Panc1 (cell line): ENCODE results near the gene ZFP1. TPM values are rescaled to one million over a fixed set of nuclear protein-coding genes. Genes with fewer than 3 reads are reported as not detected.

Experiments
- ATAC-seq: fragments of 200-7000 bp; cut with Tn5 transposase; 2 replicates; pipeline ENCODE4 v1.9.1; 2020; ENCODE audit warnings: mild to moderate bottlenecking, moderate library complexity
- BruUV-seq: library from RNA; stranded (reverse); fragments of 400-500 nt; replicated peaks from 2 replicates; lab custom pipeline; 2021; lab: Mats Ljungman, UMichigan
- CTCF ChIA-PET: fragments of 300-600 bp; sonication (Branson Sonifier 250); formaldehyde crosslinking; loops from one replicate; lab custom pipeline; 2022; ENCODE audit warnings: antibody characterized with exemption; lab: Charles Lee
- POLR2A ChIA-PET: fragments of 300-600 bp; sonication (Branson Sonifier 250); formaldehyde crosslinking; loops from one replicate; lab custom pipeline; 2022; ENCODE audit warnings: antibody characterized with exemption; lab: Charles Lee
- DNase-seq: peaks from one replicate; pipeline ENCODE4 v3.0.0-alpha.2; 2010; ENCODE audit warnings: low read depth, low spot score
- H3K27ac ChIP-seq: 2 replicates; pipeline ENCODE4 v1.5.1; 2011; ENCODE audit warnings: mild to moderate bottlenecking, low read length, inconsistent platforms
- H3K27me3 ChIP-seq: fragments of 200-500 bp; sonication (Bioruptor generic); 2 replicates; pipeline ENCODE4 v1.6.0; 2014; ENCODE audit warnings: low read length, inconsistent platforms; ENCODE audit not compliant: control insufficient read depth, insufficient read depth
- H3K36me3 ChIP-seq: fragments of 200-500 bp; sonication (Bioruptor generic); 2 replicates; pipeline ENCODE4 v1.5.1; 2014; ENCODE audit warnings: inconsistent platforms, mild to moderate bottlenecking, low read length, moderate library complexity; ENCODE audit not compliant: control insufficient read depth, insufficient read depth
- H3K4me1 ChIP-seq: 2 replicates; pipeline ENCODE4 v1.5.1; 2011; ENCODE audit warnings: inconsistent platforms, mild to moderate bottlenecking, low read length, moderate library complexity; ENCODE audit not compliant: control insufficient read depth, insufficient read depth
- H3K4me3 ChIP-seq, 2 experiments: 2 replicates each; pipeline ENCODE4 v1.5.1; 2011 to 2012; ENCODE audit warnings: low read depth in 2 of 2, low read length in 2 of 2, mild to moderate bottlenecking in 2 of 2, inconsistent platforms in 1 of 2, moderate library complexity in 1 of 2
- H3K9me3 ChIP-seq: fragments of 200-500 bp; sonication (Bioruptor generic); 2 replicates; pipeline ENCODE4 v1.5.1; 2014; ENCODE audit warnings: low read depth, mild to moderate bottlenecking, inconsistent platforms, low read length, moderate library complexity; ENCODE audit not compliant: control insufficient read depth, insufficient read depth
- POLR2AphosphoS5 ChIP-seq: IDR thresholded peaks from 2 replicates; pipeline ENCODE4 v1.6.1; 2012; ENCODE audit warnings: mild to moderate bottlenecking, low read depth, low read length, moderate library complexity
- SIN3A ChIP-seq: IDR thresholded peaks from 2 replicates; pipeline ENCODE4 v1.6.1; 2012; ENCODE audit warnings: low read depth, mild to moderate bottlenecking, low read length, moderate library complexity, borderline replicate concordance; ENCODE audit not compliant: insufficient read depth
- TCF7L2 ChIP-seq: IDR thresholded peaks from 2 replicates; pipeline ENCODE4 v1.6.1; 2011; ENCODE audit warnings: mild to moderate bottlenecking, low read depth, low read length, inconsistent platforms
- in situ Hi-C: cut with HindIII; loops from 2 replicates; pipeline ENCODE4 v1.10.0; 2016; ENCODE audit warnings: low sequenced_read_pairs, low pct_unique_long_range_greater_than_20kb
- intact Hi-C: fragments of 100-400 bp; cut with micrococcal nuclease; formaldehyde crosslinking; loops from one replicate; pipeline ENCODE4 v1.10.0; 2022; ENCODE audit not compliant: unreplicated experiment
- total RNA-seq: library from RNA; stranded (reverse); gene quantifications from one replicate; pipeline ENCODE4 v1.2.1, GENCODE V29; 2021; ENCODE audit not compliant: unreplicated experiment
- TF ChIP-seq, protein P1 (sequence below), 2 experiments: IDR thresholded peaks; 2 replicates each; pipeline ENCODE4 v1.6.1; 2011 to 2012; ENCODE audit warnings: low read depth in 2 of 2, control low read depth in 1 of 2, low read length in 1 of 2, mild to moderate bottlenecking in 1 of 2, moderate library complexity in 1 of 2; ENCODE audit not compliant: insufficient read depth in 1 of 2
- TF ChIP-seq, protein P2 (sequence below): fragments of 450-650 bp; IDR thresholded peaks from 2 replicates; pipeline ENCODE4 v1.5.1; 2017; ENCODE audit warnings: mild to moderate bottlenecking

The ZFP1 gene
- total RNA-seq, 1 experiment from 2014 or later = 10.0 TPM

DNA sequence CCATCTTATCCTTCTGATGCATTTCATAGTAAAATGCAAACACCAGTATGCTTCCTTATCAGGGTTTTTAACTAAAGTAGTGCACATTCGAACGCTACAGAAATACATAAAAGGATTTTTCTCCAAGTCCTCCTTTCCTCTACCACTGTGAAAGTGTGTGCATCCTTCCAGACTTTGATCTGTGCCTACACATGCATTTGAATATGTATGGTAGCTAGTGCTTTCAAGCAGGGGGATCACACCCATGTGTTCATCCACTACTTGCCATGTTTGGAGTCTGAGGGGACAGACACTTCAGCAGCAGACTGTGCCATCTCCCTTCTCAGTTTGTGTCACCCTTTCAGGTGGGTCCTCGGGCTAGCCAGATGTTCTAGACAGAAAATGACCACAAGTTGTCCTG lies 46.7 kb upstream of the ZFP1 start:
- Histone ChIP-seq H3K9me3 (no peaks in the 10 kb centered on the region), H3K27ac (no peak overlapping the region), H3K4me3 (no peak overlapping the region), H3K4me1 (peaks cover 5% of the 10 kb centered on the region), H3K27me3 (no peaks in the 10 kb centered on the region), H3K36me3 (no peaks in the 10 kb centered on the region)
- no TSS peak for BruUV-seq
- TF ChIP-seq SIN3A = no peak
- TF ChIP-seq, protein P1, sequence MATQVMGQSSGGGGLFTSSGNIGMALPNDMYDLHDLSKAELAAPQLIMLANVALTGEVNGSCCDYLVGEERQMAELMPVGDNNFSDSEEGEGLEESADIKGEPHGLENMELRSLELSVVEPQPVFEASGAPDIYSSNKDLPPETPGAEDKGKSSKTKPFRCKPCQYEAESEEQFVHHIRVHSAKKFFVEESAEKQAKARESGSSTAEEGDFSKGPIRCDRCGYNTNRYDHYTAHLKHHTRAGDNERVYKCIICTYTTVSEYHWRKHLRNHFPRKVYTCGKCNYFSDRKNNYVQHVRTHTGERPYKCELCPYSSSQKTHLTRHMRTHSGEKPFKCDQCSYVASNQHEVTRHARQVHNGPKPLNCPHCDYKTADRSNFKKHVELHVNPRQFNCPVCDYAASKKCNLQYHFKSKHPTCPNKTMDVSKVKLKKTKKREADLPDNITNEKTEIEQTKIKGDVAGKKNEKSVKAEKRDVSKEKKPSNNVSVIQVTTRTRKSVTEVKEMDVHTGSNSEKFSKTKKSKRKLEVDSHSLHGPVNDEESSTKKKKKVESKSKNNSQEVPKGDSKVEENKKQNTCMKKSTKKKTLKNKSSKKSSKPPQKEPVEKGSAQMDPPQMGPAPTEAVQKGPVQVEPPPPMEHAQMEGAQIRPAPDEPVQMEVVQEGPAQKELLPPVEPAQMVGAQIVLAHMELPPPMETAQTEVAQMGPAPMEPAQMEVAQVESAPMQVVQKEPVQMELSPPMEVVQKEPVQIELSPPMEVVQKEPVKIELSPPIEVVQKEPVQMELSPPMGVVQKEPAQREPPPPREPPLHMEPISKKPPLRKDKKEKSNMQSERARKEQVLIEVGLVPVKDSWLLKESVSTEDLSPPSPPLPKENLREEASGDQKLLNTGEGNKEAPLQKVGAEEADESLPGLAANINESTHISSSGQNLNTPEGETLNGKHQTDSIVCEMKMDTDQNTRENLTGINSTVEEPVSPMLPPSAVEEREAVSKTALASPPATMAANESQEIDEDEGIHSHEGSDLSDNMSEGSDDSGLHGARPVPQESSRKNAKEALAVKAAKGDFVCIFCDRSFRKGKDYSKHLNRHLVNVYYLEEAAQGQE (IDR thresholded peaks at IDR 0.05; ENCODE audit: insufficient read depth in 1 of 2, low read depth in 2 of 2, low read length in 1 of 2) = no peak
- no peak for TF ChIP-seq POLR2AphosphoS5
- no peak for TF ChIP-seq TCF7L2
- TF ChIP-seq, protein P2, sequence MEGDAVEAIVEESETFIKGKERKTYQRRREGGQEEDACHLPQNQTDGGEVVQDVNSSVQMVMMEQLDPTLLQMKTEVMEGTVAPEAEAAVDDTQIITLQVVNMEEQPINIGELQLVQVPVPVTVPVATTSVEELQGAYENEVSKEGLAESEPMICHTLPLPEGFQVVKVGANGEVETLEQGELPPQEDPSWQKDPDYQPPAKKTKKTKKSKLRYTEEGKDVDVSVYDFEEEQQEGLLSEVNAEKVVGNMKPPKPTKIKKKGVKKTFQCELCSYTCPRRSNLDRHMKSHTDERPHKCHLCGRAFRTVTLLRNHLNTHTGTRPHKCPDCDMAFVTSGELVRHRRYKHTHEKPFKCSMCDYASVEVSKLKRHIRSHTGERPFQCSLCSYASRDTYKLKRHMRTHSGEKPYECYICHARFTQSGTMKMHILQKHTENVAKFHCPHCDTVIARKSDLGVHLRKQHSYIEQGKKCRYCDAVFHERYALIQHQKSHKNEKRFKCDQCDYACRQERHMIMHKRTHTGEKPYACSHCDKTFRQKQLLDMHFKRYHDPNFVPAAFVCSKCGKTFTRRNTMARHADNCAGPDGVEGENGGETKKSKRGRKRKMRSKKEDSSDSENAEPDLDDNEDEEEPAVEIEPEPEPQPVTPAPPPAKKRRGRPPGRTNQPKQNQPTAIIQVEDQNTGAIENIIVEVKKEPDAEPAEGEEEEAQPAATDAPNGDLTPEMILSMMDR = no peak
- no peak for ATAC-seq
- CTCF ChIA-PET = no interaction called here
- DNase-seq = no peak
- POLR2A ChIA-PET = interaction anchor here (0.6 kb wide), 2 partner anchors 33 to 1457 kb away, joined by 3 to 8 read pairs; no protein-coding TSS in a partner anchor
- intact Hi-C loops = no loop called here
- in situ Hi-C loops = no loop called here

DNA sequence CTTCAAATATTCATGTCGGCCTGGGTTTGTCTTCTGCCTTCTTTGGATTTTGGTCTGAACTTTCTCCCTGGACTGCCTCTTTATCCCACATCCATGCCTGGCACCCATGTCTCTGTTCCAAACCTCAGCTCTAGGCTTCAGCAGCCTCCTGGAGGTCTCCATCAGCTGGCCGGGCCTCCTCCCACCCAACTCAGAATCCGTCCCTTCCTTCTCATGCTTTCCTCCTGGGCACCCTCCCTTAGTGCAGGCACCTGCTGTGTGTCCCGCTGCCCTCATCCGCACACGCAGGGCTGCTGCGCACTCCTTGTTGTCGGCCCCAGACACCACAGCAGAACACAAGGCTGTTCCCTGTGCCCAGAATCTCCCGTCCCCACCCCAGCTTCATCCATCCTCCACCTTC lies 45.7 kb upstream of the ZFP1 start:
- no peaks in the 10 kb centered on the region for H3K27me3 ChIP-seq
- intact Hi-C loops (no loop called here), in situ Hi-C loops (no loop called here)
- H3K36me3 ChIP-seq = no peaks in the 10 kb centered on the region
- ChIA-PET CTCF (no interaction called here), POLR2A (interaction anchor here (0.6 kb wide), 1 partner anchor 144 kb away, joined by 3 read pairs; no protein-coding TSS in a partner anchor)
- DNase-seq (no peak), ATAC-seq (no peak)
- H3K4me1 ChIP-seq = peaks cover 13% of the 10 kb centered on the region
- H3K27ac ChIP-seq = no peak overlapping the region
- TF ChIP-seq POLR2AphosphoS5 (no peak), SIN3A (no peak), TCF7L2 (no peak)
- TF ChIP-seq, protein P1 (IDR thresholded peaks at IDR 0.05; ENCODE audit: insufficient read depth in 1 of 2, low read depth in 2 of 2, low read length in 1 of 2) = no peak
- H3K4me3 ChIP-seq = no peak overlapping the region
- no peaks in the 10 kb centered on the region for H3K9me3 ChIP-seq
- no TSS peak for BruUV-seq
